PFSK-1 (cell line): ENCODE measurements around the gene SLC38A3.

ENCODE experiments used
- FOXP2 ChIP-seq: optimal IDR thresholded peaks from 2 replicates; pipeline ENCODE3; 2011; ENCODE audit warnings: borderline replicate concordance, control low read depth, inconsistent platforms; ENCODE audit not compliant: insufficient read depth; ENCODE audit errors: extremely low read length, extremely low read depth
- POLR2AphosphoS5 ChIP-seq: IDR thresholded peaks from 2 replicates; pipeline ENCODE4 v1.6.1; 2012; ENCODE audit warnings: low read depth, mild to moderate bottlenecking, control low read depth, low read length, moderate library complexity
- REST ChIP-seq, 2 experiments: IDR thresholded peaks; 2 replicates each; pipeline versions ENCODE4 v1.6.1 to v1.8.0; 2011 to 2012; ENCODE audit warnings: low read depth in 2 of 2, low read length in 2 of 2, control low read depth in 1 of 2, inconsistent platforms in 1 of 2, mild to moderate bottlenecking in 1 of 2, moderate library complexity in 1 of 2; ENCODE audit not compliant: insufficient read depth in 1 of 2
- SIN3A ChIP-seq: IDR thresholded peaks from 2 replicates; pipeline ENCODE4 v1.6.1; 2012; ENCODE audit warnings: mild to moderate bottlenecking, low read length, moderate library complexity, borderline replicate concordance; ENCODE audit not compliant: insufficient read depth
- TAF1 ChIP-seq: IDR thresholded peaks from 2 replicates; pipeline ENCODE4 v1.6.1; 2012; ENCODE audit warnings: low read length, control low read depth, borderline replicate concordance; ENCODE audit not compliant: insufficient read depth

The SLC38A3 gene

GRCh38 chr3:50219285-50219684 is 14.2 kb downstream of the SLC38A3 start:
- no peak for TF ChIP-seq REST (IDR thresholded peaks at IDR 0.05; ENCODE audit: insufficient read depth in 1 of 2, low read depth in 2 of 2, low read length in 2 of 2)
- TF ChIP-seq FOXP2 = no peak
- TF ChIP-seq SIN3A = no peak
- no peak for TF ChIP-seq TAF1
- TF ChIP-seq POLR2AphosphoS5 = no peak

GRCh38 chr3:50220109-50220508 is 15.0 kb downstream of the SLC38A3 start:
- TF ChIP-seq FOXP2 (no peak), TAF1 (no peak), POLR2AphosphoS5 (no peak), REST (IDR thresholded peaks at IDR 0.05; ENCODE audit: insufficient read depth in 1 of 2, low read depth in 2 of 2, low read length in 2 of 2) (no peak), SIN3A (no peak)

GRCh38 chr3:50221051-50221410 is 16.0 kb downstream of the SLC38A3 start:
- TF ChIP-seq REST (IDR thresholded peaks at IDR 0.05; ENCODE audit: insufficient read depth in 1 of 2, low read depth in 2 of 2, low read length in 2 of 2) (no peak), SIN3A (no peak), TAF1 (no peak), POLR2AphosphoS5 (no peak), FOXP2 (no peak)

GRCh38 chr3:50221411-50222168 is 16.5 kb downstream of the SLC38A3 start:
- TF ChIP-seq FOXP2 (no peak), TAF1 (no peak), SIN3A (no peak), POLR2AphosphoS5 (no peak), REST (IDR thresholded peaks at IDR 0.05; ENCODE audit: insufficient read depth in 1 of 2, low read depth in 2 of 2, low read length in 2 of 2) (no peak)

GRCh38 chr3:50222169-50222528 is 17.1 kb downstream of the SLC38A3 start:
- TF ChIP-seq FOXP2 (no peak), TAF1 (no peak), SIN3A (no peak), REST (IDR thresholded peaks at IDR 0.05; ENCODE audit: insufficient read depth in 1 of 2, low read depth in 2 of 2, low read length in 2 of 2) (no peak), POLR2AphosphoS5 (no peak)
